GM15510 (cell line): ENCODE data around the gene DUSP3.

ENCODE experiments used
- POLR2A ChIP-seq: IDR thresholded peaks from 3 replicates; pipeline ENCODE4 v1.6.1; 2011; ENCODE audit warnings: borderline replicate concordance; ENCODE audit not compliant: insufficient read length; ENCODE audit errors: extremely low read depth

Gene DUSP3

GRCh38 chr17:43780135-43780534, 1.4 kb upstream of the DUSP3 start, which contains the start of gene CFAP97D1:
Gene CFAP97D1 (plus strand): TSS chr17:43780435. CDS start chr17:43780463, 28 bp downstream.
- TF ChIP-seq POLR2A, result no peak

GRCh38 chr17:43779145-43780125, 658 bp upstream of the DUSP3 start:
- no peak for TF ChIP-seq POLR2A

DNA sequence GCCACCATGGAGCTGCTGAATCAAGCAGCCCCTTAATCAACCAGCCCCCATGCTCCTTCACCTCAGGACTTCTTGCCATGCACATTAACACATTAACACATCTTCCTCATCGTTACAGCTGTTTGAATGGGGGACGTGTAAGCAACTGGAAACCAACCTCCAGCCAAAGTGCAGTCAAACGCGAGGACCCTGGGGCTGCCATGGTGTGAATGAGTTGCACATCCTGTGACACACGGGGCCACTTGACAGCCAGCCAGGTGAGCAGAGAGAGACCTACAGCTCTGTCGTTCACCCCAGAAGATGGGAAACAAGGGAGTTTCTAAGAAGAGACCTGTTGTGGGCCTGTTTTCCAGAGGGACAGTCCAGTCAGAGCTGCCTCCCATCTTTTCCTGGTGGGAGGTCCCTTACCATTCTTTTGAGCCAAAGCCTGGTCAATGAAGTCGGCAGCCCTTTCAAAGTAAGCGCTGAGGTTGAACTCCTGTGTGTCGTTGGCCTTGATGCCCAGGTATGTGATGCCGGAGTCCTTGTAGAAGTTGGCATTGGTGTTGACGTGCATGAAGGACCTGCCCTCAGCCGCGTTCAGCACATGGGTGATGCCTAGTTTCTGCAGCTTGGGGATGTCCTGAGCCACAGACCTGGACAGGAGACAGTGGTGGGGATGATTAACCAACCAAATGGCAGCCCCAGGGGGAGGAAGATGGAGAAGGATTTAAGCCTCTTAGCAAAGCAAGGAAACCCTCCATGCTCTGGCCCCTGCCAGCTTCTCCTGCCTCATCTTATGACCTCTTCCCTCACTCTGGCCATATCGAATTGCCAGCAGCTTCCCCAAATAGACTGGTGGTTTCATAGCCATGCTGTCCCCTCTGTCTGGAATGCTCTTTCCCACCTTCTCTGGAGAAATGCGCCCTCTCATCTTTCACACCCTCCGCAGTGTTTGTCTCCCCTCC, 4.2 kb downstream of the DUSP3 start:
- TF ChIP-seq POLR2A, result no peak

- TF ChIP-seq POLR2A, result no peak
These were observed 5.7 kb downstream of the DUSP3 start for GRCh38 chr17:43772877-43773648.

DNA sequence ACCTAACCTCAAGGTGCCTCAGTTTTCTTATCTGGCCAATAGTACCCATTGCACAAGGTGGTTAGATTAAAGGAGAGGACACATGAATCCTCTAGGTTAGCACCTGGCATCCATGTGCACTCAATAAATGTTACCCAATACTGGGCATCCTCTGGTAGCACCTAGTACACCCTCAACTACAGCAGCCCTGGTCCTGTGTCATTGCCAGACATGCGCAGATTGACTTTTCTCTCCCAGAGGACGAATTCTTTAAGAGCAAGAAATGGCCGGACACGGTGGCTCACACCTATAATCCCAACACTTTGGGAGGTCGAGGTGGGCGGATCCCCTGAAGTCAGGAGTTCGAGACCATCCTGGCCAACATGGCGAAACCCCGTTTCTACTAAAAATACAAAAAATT, 7.3 kb downstream of the DUSP3 start:
- no peak for TF ChIP-seq POLR2A

DNA sequence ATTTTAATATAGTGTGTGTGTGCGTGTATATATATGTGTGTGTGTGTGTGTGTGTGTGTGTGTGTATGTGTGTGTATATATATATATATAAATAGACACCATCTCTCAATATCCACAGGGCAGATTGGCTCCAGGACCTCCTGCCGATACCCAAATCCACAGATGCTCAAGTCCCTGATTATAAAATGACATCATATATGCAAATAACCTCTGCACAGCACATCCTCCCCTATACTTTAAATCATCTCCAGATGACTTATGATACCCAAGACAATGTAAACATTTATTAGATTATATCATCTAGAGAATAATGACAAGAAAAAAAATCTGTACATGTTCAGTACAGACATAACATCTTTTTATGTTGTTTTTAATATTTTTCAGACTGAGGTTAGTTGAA, 7.8 kb downstream of the DUSP3 start:
- TF ChIP-seq POLR2A, result no peak

GRCh38 chr17:43769859-43770258, 8.9 kb downstream of the DUSP3 start:
- TF ChIP-seq POLR2A, result no peak

DNA sequence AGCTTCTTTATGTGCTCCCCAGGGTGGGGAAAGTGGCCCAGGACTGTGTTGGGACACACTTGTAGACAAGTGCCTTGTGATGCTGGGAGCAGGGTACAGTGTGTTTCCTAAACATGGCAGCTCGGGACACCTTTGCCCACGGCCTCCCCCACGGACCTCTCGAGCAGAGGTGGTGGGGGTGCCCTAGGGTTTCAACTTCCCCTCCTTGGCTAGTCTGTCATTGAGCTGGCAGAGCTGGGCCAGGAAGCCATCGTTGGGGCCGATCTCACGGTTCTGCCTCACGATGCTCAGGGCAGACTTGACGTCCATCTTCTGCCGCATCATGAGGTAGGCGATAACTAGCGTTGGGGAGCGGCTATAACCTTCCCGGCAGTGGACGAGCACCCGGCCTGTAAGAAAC, 9.4 kb downstream of the DUSP3 start:
- no peak for TF ChIP-seq POLR2A

DNA sequence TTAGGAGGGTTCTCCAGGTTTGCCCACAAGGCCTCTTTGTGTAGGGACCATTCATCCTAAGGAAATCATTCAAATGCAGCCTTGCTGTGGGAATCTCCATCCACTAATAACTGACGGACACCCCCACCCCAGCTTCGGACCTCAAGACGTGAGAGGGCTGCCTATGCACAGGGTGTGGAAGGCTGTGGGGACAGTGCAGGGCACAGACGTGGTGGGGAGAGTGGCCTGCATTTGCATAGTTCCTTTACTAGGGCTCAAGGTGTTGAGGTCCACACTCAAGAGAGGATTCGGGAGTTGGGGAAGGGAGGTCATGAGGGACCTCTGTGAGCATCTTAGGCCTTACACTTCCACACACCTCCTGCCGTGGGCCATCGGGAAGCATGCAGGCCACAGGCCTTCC, 9.8 kb downstream of the DUSP3 start:
- no peak for TF ChIP-seq POLR2A

- no peak for TF ChIP-seq POLR2A
These were observed 10.4 kb downstream of the DUSP3 start for GRCh38 chr17:43768382-43768781.

DNA sequence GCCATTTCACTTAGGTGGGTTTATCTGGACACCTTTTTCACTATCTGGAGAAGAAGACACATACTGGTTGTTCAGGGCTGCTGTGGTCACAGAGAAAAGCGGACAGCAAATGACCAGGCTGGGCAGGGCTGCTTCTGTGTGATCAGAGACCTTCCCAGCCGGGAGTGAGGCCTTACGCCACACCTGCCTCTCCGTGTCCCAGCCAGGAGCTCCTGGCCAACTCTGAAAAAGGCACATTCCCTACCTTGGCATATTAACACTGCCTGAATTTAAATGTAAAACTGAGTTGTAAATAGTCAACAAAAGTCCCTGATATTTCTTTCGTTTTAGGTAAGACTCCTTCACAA, 11.1 kb downstream of the DUSP3 start:
- no peak for TF ChIP-seq POLR2A

GRCh38 chr17:43767053-43767712, 11.6 kb downstream of the DUSP3 start:
- no peak for TF ChIP-seq POLR2A

GRCh38 chr17:43766413-43767052, 12.2 kb downstream of the DUSP3 start:
- TF ChIP-seq POLR2A, result no peak

GRCh38 chr17:43760254-43760852, 18.4 kb downstream of the DUSP3 start:
- no peak for TF ChIP-seq POLR2A

- TF ChIP-seq POLR2A, result no peak
These were observed 18.9 kb downstream of the DUSP3 start for GRCh38 chr17:43759836-43760235.
